Loucy (cell line): ENCODE measurements around the gene PRXL2B.

ENCODE experiments used
- EZH2phosphoT487 ChIP-seq: fragments of 200-600 bp; IDR thresholded peaks from 2 replicates; pipeline ENCODE4 v1.6.1; 2018; ENCODE audit warnings: antibody characterized with exemption, mild to moderate bottlenecking, moderate library complexity, borderline replicate concordance
- TF ChIP-seq, protein P1 (sequence below): fragments of 200-600 bp; sonication (generic); conservative IDR thresholded peaks from 2 replicates; pipeline ENCODE4 v1.5.1; 2014; ENCODE audit warnings: mild to moderate bottlenecking, antibody characterized with exemption, low read length

DNA sequence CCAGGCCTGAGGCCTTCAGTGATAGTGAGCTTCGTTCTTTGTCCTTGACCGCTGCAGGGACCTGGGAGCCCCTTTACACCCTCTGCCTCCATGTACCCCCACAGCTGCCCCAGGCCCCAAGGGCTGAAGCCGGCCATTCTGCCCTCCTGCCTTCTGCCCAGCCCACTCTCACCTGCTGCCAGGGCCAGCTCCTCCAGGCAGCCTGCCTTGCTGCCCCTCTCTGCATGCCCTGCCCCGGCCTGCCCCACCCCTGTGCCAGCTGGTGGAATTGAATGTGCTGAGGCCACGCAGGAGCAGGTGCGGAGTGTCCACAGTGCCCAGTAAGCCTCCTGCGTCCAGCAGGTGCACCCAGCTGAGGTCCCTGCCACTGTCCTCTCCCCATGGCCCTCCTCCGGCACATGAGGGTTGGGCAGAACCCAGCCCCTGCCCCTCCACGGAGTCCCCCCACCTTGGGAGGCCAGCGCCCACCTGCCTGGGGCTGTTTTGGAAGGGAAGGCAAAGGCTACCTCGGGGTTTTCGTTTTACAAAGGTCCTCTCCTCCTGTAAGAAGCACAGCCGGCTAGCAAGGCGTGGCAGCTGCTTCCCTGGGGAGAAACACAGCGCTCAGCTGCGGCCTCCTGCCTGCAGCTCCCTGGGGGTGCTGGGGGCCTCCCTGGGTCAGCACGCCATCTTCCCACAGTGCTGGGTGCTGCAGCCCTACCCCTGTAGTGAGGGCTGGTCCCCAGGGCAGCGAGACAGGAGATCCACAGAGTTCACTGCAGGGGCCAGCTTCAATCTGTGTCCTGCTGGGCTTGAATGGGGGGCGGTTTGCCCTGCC lies 25.3 kb downstream of the PRXL2B start:
- TF ChIP-seq, protein P1, sequence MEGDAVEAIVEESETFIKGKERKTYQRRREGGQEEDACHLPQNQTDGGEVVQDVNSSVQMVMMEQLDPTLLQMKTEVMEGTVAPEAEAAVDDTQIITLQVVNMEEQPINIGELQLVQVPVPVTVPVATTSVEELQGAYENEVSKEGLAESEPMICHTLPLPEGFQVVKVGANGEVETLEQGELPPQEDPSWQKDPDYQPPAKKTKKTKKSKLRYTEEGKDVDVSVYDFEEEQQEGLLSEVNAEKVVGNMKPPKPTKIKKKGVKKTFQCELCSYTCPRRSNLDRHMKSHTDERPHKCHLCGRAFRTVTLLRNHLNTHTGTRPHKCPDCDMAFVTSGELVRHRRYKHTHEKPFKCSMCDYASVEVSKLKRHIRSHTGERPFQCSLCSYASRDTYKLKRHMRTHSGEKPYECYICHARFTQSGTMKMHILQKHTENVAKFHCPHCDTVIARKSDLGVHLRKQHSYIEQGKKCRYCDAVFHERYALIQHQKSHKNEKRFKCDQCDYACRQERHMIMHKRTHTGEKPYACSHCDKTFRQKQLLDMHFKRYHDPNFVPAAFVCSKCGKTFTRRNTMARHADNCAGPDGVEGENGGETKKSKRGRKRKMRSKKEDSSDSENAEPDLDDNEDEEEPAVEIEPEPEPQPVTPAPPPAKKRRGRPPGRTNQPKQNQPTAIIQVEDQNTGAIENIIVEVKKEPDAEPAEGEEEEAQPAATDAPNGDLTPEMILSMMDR, result no peak
- TF ChIP-seq EZH2phosphoT487, result no peak
